GM12878 (cell line): ENCODE results near the gene LRRC56. TPM values are rescaled to one million over a fixed set of nuclear protein-coding genes. Genes with fewer than 3 reads are reported as not detected.

ENCODE experiments used
- ASH2L ChIP-seq: fragments of 300-600, 200-600 bp; sonication (generic); IDR thresholded peaks from 2 replicates; pipeline ENCODE4 v1.6.1; 2017; ENCODE audit warnings: low read depth, mild to moderate bottlenecking, borderline replicate concordance
- ATF7 ChIP-seq: fragments of 450-650 bp; IDR thresholded peaks from 2 replicates; pipeline ENCODE4 v1.6.1; 2016; ENCODE audit warnings: low read depth, mild to moderate bottlenecking
- NBN ChIP-seq: fragments of 450-650 bp; IDR thresholded peaks from 2 replicates; pipeline ENCODE4 v1.6.1; 2016
- polyA plus RNA-seq, 11 experiments: library from polyadenylated mRNA; depleted of rRNA in 4 of 11; unstranded in 6 of 11; stranded (reverse) in 5 of 11; fragments of >200 nt; fragmentation: Nextera tagmentation in 4 of 11; fragmentation: Illumina TruSeq in 1 of 11; extraction: Ambion mirVana in 4 of 11; extraction: Trizol in 1 of 11; gene quantifications; 1 replicate in 1 of 11; 2 replicates in 10 of 11; pipeline versions ENCODE4 v1.2.1 to v1.2.3, GENCODE V29; 2011 to 2016; ENCODE audit warnings: inconsistent platforms in 2 of 11, missing spikeins in 2 of 11, low read depth in 1 of 11
- total RNA-seq, 4 experiments: library from RNA; depleted of rRNA in 3 of 4; stranded (reverse); fragments of >200 nt in 3 of 4; fragmentation: Illumina TruSeq in 1 of 4; extraction: Trizol in 1 of 4; gene quantifications; 2 replicates each; pipeline versions ENCODE4 v1.2.1 to v1.2.3, GENCODE V29; 2013 to 2021
- TF ChIP-seq, protein P1 (sequence below): IDR thresholded peaks from 2 replicates; pipeline ENCODE4 v1.6.1; 2012; ENCODE audit warnings: improper control_type of control experiment, low read depth, low read length; ENCODE audit not compliant: insufficient replicate concordance
- TF ChIP-seq, protein P2 (sequence below): fragments of 450-650 bp; IDR thresholded peaks from 2 replicates; pipeline ENCODE4 v1.6.1; 2017; ENCODE audit warnings: mild to moderate bottlenecking, moderate library complexity

The LRRC56 gene
- total and polyA plus RNA-seq, 10 of the 15 experiments (the other 5 are each of a cell fraction or from before 2014, with no cell fraction given), result 0.02 to 1.9 (median 0.75) TPM; not detected in 1

DNA sequence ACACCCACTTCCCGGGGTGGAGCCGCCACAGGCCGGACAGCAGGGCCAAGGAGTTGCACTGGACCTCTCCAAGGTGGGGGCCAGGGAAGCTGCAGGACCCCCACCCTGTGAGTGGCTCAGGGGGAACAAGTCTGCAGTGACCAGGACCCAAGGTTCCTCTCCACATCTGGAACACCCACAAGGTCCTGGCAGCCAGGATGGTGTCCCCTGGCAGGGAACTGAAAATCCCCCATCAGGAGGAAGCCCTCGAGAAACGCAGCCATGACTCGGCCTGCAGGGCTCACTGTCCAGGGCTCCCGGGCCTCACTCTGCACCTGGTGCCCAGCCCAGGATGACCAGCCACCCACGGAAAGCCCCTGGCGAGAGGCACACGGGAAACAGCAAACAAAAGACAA, 41.8 kb upstream of the LRRC56 start (continued):
- TF ChIP-seq, protein P1, sequence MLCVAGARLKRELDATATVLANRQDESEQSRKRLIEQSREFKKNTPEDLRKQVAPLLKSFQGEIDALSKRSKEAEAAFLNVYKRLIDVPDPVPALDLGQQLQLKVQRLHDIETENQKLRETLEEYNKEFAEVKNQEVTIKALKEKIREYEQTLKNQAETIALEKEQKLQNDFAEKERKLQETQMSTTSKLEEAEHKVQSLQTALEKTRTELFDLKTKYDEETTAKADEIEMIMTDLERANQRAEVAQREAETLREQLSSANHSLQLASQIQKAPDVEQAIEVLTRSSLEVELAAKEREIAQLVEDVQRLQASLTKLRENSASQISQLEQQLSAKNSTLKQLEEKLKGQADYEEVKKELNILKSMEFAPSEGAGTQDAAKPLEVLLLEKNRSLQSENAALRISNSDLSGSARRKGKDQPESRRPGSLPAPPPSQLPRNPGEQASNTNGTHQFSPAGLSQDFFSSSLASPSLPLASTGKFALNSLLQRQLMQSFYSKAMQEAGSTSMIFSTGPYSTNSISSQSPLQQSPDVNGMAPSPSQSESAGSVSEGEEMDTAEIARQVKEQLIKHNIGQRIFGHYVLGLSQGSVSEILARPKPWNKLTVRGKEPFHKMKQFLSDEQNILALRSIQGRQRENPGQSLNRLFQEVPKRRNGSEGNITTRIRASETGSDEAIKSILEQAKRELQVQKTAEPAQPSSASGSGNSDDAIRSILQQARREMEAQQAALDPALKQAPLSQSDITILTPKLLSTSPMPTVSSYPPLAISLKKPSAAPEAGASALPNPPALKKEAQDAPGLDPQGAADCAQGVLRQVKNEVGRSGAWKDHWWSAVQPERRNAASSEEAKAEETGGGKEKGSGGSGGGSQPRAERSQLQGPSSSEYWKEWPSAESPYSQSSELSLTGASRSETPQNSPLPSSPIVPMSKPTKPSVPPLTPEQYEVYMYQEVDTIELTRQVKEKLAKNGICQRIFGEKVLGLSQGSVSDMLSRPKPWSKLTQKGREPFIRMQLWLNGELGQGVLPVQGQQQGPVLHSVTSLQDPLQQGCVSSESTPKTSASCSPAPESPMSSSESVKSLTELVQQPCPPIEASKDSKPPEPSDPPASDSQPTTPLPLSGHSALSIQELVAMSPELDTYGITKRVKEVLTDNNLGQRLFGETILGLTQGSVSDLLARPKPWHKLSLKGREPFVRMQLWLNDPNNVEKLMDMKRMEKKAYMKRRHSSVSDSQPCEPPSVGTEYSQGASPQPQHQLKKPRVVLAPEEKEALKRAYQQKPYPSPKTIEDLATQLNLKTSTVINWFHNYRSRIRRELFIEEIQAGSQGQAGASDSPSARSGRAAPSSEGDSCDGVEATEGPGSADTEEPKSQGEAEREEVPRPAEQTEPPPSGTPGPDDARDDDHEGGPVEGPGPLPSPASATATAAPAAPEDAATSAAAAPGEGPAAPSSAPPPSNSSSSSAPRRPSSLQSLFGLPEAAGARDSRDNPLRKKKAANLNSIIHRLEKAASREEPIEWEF, result no peak
- TF ChIP-seq, protein P2, sequence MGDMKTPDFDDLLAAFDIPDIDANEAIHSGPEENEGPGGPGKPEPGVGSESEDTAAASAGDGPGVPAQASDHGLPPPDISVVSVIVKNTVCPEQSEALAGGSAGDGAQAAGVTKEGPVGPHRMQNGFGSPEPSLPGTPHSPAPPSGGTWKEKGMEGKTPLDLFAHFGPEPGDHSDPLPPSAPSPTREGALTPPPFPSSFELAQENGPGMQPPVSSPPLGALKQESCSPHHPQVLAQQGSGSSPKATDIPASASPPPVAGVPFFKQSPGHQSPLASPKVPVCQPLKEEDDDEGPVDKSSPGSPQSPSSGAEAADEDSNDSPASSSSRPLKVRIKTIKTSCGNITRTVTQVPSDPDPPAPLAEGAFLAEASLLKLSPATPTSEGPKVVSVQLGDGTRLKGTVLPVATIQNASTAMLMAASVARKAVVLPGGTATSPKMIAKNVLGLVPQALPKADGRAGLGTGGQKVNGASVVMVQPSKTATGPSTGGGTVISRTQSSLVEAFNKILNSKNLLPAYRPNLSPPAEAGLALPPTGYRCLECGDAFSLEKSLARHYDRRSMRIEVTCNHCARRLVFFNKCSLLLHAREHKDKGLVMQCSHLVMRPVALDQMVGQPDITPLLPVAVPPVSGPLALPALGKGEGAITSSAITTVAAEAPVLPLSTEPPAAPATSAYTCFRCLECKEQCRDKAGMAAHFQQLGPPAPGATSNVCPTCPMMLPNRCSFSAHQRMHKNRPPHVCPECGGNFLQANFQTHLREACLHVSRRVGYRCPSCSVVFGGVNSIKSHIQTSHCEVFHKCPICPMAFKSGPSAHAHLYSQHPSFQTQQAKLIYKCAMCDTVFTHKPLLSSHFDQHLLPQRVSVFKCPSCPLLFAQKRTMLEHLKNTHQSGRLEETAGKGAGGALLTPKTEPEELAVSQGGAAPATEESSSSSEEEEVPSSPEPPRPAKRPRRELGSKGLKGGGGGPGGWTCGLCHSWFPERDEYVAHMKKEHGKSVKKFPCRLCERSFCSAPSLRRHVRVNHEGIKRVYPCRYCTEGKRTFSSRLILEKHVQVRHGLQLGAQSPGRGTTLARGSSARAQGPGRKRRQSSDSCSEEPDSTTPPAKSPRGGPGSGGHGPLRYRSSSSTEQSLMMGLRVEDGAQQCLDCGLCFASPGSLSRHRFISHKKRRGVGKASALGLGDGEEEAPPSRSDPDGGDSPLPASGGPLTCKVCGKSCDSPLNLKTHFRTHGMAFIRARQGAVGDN, result no peak
- no peak for TF ChIP-seq NBN
- TF ChIP-seq ATF7, result no peak
- TF ChIP-seq ASH2L, result no peak
